ENCODE results near the gene KCNK16. TPM values are rescaled to one million over a fixed set of nuclear protein-coding genes. Genes with fewer than 3 reads are reported as not detected.

The KCNK16 gene
- total RNA-seq, 2 donors from 2014 or later, result not detected

- Histone ChIP-seq H3K4me3 (peak overlapping the region; percentile 29 to 47), H3K4me1 (peaks cover 0 to 18% of the 10 kb centered on the region in 2 donors), H3K27me3 (peaks cover 4 to 17% of the 10 kb centered on the region in 2 donors), H3K9me3 (no peaks in the 10 kb centered on the region), H3K36me3 (no peaks in the 10 kb centered on the region), H3K27ac (peak overlapping the region in 1 of 2 donors; percentile 31)
- no peak for TF ChIP-seq CTCF (IDR thresholded peaks at IDR 0.05)
- DNase-seq (ENCODE audit: low spot score), result peak; percentile 66
Measured at GRCh38 chr6:39312912-39313525, 9.5 kb downstream of the KCNK16 start.

GRCh38 chr6:39310542-39310941, 12.0 kb downstream of the KCNK16 start:
- TF ChIP-seq CTCF (IDR thresholded peaks at IDR 0.05), result no peak
- Histone ChIP-seq H3K27me3 (peaks cover 4 to 17% of the 10 kb centered on the region in 2 donors), H3K27ac (no peak overlapping the region), H3K36me3 (no peaks in the 10 kb centered on the region), H3K9me3 (no peaks in the 10 kb centered on the region), H3K4me1 (peaks cover 0 to 18% of the 10 kb centered on the region in 2 donors), H3K4me3 (no peak overlapping the region)
- DNase-seq (ENCODE audit: low spot score), result no peak

- H3K27ac ChIP-seq, result no peak overlapping the region
- H3K4me1 ChIP-seq, result peaks cover 0 to 18% of the 10 kb centered on the region in 2 donors
- H3K9me3 ChIP-seq, result no peaks in the 10 kb centered on the region
- H3K4me3 ChIP-seq, result no peak overlapping the region
- no peaks in the 10 kb centered on the region for H3K36me3 ChIP-seq
- TF ChIP-seq CTCF (IDR thresholded peaks at IDR 0.05), result peak; percentile 78 to 92
- peak; percentile 76 for DNase-seq (ENCODE audit: low spot score)
- peaks cover 4 to 17% of the 10 kb centered on the region in 2 donors for H3K27me3 ChIP-seq
Measured at GRCh38 chr6:39309942-39310531, 12.5 kb downstream of the KCNK16 start.

- no peak for TF ChIP-seq CTCF (IDR thresholded peaks at IDR 0.05)
- Histone ChIP-seq H3K27ac (no peak overlapping the region), H3K27me3 (no peaks in the 10 kb centered on the region), H3K9me3 (no peaks in the 10 kb centered on the region), H3K4me3 (no peak overlapping the region), H3K36me3 (no peaks in the 10 kb centered on the region), H3K4me1 (peaks cover 0 to 6% of the 10 kb centered on the region in 2 donors)
- no peak for DNase-seq (ENCODE audit: low spot score)
Measured at GRCh38 chr6:39307462-39307861, 15.0 kb downstream of the KCNK16 start.

- no peak for TF ChIP-seq CTCF (IDR thresholded peaks at IDR 0.05)
- peaks cover 0 to 6% of the 10 kb centered on the region in 2 donors for H3K4me1 ChIP-seq
- no peaks in the 10 kb centered on the region for H3K27me3 ChIP-seq
- H3K4me3 ChIP-seq, result no peak overlapping the region
- no peaks in the 10 kb centered on the region for H3K36me3 ChIP-seq
- H3K27ac ChIP-seq, result no peak overlapping the region
- no peak for DNase-seq (ENCODE audit: low spot score)
- no peaks in the 10 kb centered on the region for H3K9me3 ChIP-seq
Measured at GRCh38 chr6:39304951-39305350, 17.6 kb downstream of the KCNK16 start.
